HUDEP-2 (cell line): ENCODE results near the gene TRAPPC14.

Experiments
- DNase-seq, 76 experiments: peaks; one replicate each; lab custom pipeline; 2025; ENCODE audit not compliant: unreplicated experiment in 76 of 76; lab: John Stamatoyannopoulos, UW

Gene TRAPPC14

GRCh38 chr7:100174582-100174981 lies 16.1 kb upstream of the TRAPPC14 start:
- no peak for DNase-seq

GRCh38 chr7:100173806-100174495 lies 15.4 kb upstream of the TRAPPC14 start:
- no peak for DNase-seq

- DNase-seq: no peak
Measured at GRCh38 chr7:100171840-100172239, 13.3 kb upstream of the TRAPPC14 start.

- DNase-seq: peak in 1 of 76 experiments; percentile 8
Measured at GRCh38 chr7:100171087-100171681, 12.7 kb upstream of the TRAPPC14 start.

GRCh38 chr7:100170101-100170897 lies 11.8 kb upstream of the TRAPPC14 start:
- DNase-seq: no peak

- DNase-seq: no peak
Measured at GRCh38 chr7:100169147-100169850, 10.8 kb upstream of the TRAPPC14 start.

GRCh38 chr7:100167912-100168323 lies 9.4 kb upstream of the TRAPPC14 start:
- peak in 54 of 76 experiments; percentile 4 to 82 (median 46) for DNase-seq

GRCh38 chr7:100166970-100167911 lies 8.7 kb upstream of the TRAPPC14 start:
- peak in 1 of 76 experiments; percentile 12 for DNase-seq

GRCh38 chr7:100166317-100166940 lies 7.9 kb upstream of the TRAPPC14 start:
- no peak for DNase-seq

GRCh38 chr7:100163871-100164270 lies 5.3 kb upstream of the TRAPPC14 start:
- DNase-seq: no peak

GRCh38 chr7:100163006-100163531 lies 4.5 kb upstream of the TRAPPC14 start:
- DNase-seq: no peak

- DNase-seq: no peak
Measured at GRCh38 chr7:100160067-100160466, 1.5 kb upstream of the TRAPPC14 start.

- no peak for DNase-seq
Measured at GRCh38 chr7:100159099-100159623, 638 bp upstream of the TRAPPC14 start.

- DNase-seq: no peak
Measured at GRCh38 chr7:100157334-100158228, 942 bp downstream of the TRAPPC14 start.

GRCh38 chr7:100157069-100157333 lies 1.5 kb downstream of the TRAPPC14 start:
- DNase-seq: no peak

GRCh38 chr7:100156331-100157068 lies 2.0 kb downstream of the TRAPPC14 start:
- peak in 15 of 76 experiments; percentile 5 to 41 (median 27) for DNase-seq

- no peak for DNase-seq
Measured at GRCh38 chr7:100155553-100156317, 2.8 kb downstream of the TRAPPC14 start.
